ENCODE measurements around the gene IDI1. TPM values are rescaled to one million over a fixed set of nuclear protein-coding genes. Genes with fewer than 3 reads are reported as not detected.

The IDI1 gene
- total RNA-seq, 2 donors from 2014 or later = 30.9 to 36.8 TPM

DNA sequence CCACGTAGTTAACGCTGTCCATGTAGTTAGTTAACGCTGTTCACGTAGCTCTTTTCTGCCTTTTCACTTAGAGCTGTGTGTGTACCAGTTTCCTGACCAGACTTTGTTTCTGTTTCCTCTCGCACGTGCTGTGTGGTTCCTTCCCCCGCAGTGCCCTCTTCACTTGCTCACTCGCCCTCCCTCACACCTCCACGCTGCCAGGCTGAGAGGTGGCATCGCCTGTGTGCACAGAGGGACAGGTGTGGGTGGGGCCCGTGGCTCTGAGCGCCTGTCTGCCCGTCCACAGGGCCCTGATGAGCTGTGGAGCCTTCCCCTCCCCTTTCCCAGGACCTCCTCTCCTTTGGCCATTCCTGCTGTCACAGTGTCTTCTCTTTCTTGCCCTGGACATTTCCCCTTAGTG is 37.9 kb upstream of the IDI1 start:
- Histone ChIP-seq H3K27me3 (replicated peaks; ENCODE audit: insufficient read depth) (no peaks in the 10 kb centered on the region), H3K36me3 (peaks cover 8 to 13% of the 10 kb centered on the region in 2 donors), H3K9me3 (no peaks in the 10 kb centered on the region), H3K27ac (no peak overlapping the region), H3K4me3 (no peak overlapping the region), H3K4me1 (replicated peaks) (no peaks in the 10 kb centered on the region)
- intact Hi-C loops (cut with DNase I) = no loop called here
- 86% methylated on average over 13 of the region's 13 CpGs for WGBS
- TF ChIP-seq, protein P1, sequence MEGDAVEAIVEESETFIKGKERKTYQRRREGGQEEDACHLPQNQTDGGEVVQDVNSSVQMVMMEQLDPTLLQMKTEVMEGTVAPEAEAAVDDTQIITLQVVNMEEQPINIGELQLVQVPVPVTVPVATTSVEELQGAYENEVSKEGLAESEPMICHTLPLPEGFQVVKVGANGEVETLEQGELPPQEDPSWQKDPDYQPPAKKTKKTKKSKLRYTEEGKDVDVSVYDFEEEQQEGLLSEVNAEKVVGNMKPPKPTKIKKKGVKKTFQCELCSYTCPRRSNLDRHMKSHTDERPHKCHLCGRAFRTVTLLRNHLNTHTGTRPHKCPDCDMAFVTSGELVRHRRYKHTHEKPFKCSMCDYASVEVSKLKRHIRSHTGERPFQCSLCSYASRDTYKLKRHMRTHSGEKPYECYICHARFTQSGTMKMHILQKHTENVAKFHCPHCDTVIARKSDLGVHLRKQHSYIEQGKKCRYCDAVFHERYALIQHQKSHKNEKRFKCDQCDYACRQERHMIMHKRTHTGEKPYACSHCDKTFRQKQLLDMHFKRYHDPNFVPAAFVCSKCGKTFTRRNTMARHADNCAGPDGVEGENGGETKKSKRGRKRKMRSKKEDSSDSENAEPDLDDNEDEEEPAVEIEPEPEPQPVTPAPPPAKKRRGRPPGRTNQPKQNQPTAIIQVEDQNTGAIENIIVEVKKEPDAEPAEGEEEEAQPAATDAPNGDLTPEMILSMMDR (IDR thresholded peaks at IDR 0.05) = no peak
- no peak for TF ChIP-seq POLR2AphosphoS5 (IDR thresholded peaks at IDR 0.05)
- TF ChIP-seq POLR2A (IDR thresholded peaks at IDR 0.05) = no peak
- no peak for DNase-seq (ENCODE audit: low spot score)

DNA sequence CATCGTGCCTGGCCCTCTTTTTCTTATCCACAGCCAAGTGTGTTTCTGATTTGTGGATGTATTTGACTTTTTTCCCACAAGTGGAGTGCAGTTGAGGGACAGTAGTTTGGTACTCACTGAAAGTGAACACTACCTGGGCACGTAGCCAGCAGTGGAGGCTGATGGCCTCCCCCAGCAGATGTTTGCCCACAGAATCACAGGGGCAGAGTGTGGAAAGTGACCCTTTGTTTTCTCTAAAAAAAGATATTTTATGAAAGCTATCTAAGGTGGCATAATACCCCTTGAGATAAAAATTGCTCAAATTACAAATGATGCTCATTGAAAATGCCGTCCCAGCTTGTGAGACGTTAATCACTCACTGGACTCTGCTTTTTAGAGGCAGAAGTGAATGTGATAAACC is 36.3 kb upstream of the IDI1 start:
- Histone ChIP-seq H3K4me1 (replicated peaks) (no peaks in the 10 kb centered on the region), H3K36me3 (peaks cover 8 to 9% of the 10 kb centered on the region in 2 donors), H3K27ac (no peak overlapping the region), H3K9me3 (no peaks in the 10 kb centered on the region), H3K27me3 (replicated peaks; ENCODE audit: insufficient read depth) (no peaks in the 10 kb centered on the region), H3K4me3 (no peak overlapping the region)
- TF ChIP-seq POLR2A (IDR thresholded peaks at IDR 0.05) (no peak), POLR2AphosphoS5 (IDR thresholded peaks at IDR 0.05) (no peak)
- TF ChIP-seq, protein P1 (IDR thresholded peaks at IDR 0.05) = no peak
- WGBS = 89% methylated on average over 4 of the region's 4 CpGs
- DNase-seq (ENCODE audit: low spot score) = no peak
- intact Hi-C loops (cut with DNase I) = no loop called here

- Histone ChIP-seq H3K36me3 (peaks cover 13% of the 10 kb centered on the region in 2 donors), H3K4me1 (replicated peaks) (no peaks in the 10 kb centered on the region), H3K27me3 (replicated peaks; ENCODE audit: insufficient read depth) (no peaks in the 10 kb centered on the region), H3K27ac (no peak overlapping the region), H3K4me3 (no peak overlapping the region), H3K9me3 (no peaks in the 10 kb centered on the region)
- TF ChIP-seq POLR2A (IDR thresholded peaks at IDR 0.05) (no peak), POLR2AphosphoS5 (IDR thresholded peaks at IDR 0.05) (no peak)
- TF ChIP-seq, protein P1 (IDR thresholded peaks at IDR 0.05) = no peak
- 95% methylated on average over 28 of the region's 28 CpGs for WGBS
- intact Hi-C loops (cut with DNase I) = no loop called here
- DNase-seq (ENCODE audit: low spot score) = no peak
These were observed 35.4 kb upstream of the IDI1 start for GRCh38 chr10:1084011-1084950.

GRCh38 chr10:1083581-1083980 is 34.7 kb upstream of the IDI1 start:
- DNase-seq (ENCODE audit: low spot score) = no peak
- H3K4me3 ChIP-seq = no peak overlapping the region
- 93% methylated on average over 17 of the region's 17 CpGs for WGBS
- H3K4me1 ChIP-seq (replicated peaks) = no peaks in the 10 kb centered on the region
- TF ChIP-seq POLR2AphosphoS5 (IDR thresholded peaks at IDR 0.05) = no peak
- TF ChIP-seq, protein P1 (IDR thresholded peaks at IDR 0.05) = no peak
- TF ChIP-seq POLR2A (IDR thresholded peaks at IDR 0.05) = no peak
- H3K9me3 ChIP-seq = no peaks in the 10 kb centered on the region
- intact Hi-C loops (cut with DNase I) = no loop called here
- no peak overlapping the region for H3K27ac ChIP-seq
- no peaks in the 10 kb centered on the region for H3K27me3 ChIP-seq (replicated peaks; ENCODE audit: insufficient read depth)
- peaks cover 13% of the 10 kb centered on the region in 2 donors for H3K36me3 ChIP-seq

DNA sequence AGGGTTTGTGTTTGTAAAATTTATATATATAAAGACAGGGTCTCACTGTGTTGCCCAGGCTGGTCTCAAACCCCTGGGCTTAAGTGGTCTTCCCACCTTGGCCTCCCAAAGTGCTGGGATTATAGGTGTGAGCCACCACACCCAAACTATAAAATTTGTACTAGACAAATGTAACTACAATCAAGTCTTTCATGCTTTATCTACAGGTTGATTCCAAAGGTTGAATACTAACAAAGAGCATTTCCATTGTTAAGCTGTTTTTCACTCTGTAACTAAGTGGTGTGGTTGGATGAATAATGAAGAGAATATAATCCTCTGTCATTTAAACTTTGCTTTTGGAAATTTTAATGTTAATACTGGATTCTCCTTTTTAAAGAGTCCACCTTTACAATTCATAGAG is 29.7 kb upstream of the IDI1 start:
- H3K27me3 ChIP-seq (replicated peaks; ENCODE audit: insufficient read depth) = no peaks in the 10 kb centered on the region
- H3K4me1 ChIP-seq (replicated peaks) = no peaks in the 10 kb centered on the region
- H3K36me3 ChIP-seq = peaks cover 4 to 5% of the 10 kb centered on the region in 2 donors
- TF ChIP-seq POLR2A (IDR thresholded peaks at IDR 0.05) (no peak), POLR2AphosphoS5 (IDR thresholded peaks at IDR 0.05) (no peak)
- TF ChIP-seq, protein P1 (IDR thresholded peaks at IDR 0.05) = no peak
- H3K9me3 ChIP-seq = no peaks in the 10 kb centered on the region
- no peak for DNase-seq (ENCODE audit: low spot score)
- H3K4me3 ChIP-seq = no peak overlapping the region
- no peak overlapping the region for H3K27ac ChIP-seq
- intact Hi-C loops (cut with DNase I) = no loop called here
